ENCODE measurements around the gene SCMH1. TPM values are rescaled to one million over a fixed set of nuclear protein-coding genes. Genes with fewer than 3 reads are reported as not detected.

The SCMH1 gene
- total and polyA plus RNA-seq, 2 of the 4 experiments (the other 2 are of a cell fraction), result 9.0 to 19.4 TPM

- peak; percentile 98 for TF ChIP-seq BHLHE40 (IDR thresholded peaks at IDR 0.05; ENCODE audit: low read depth, low read length)
Measured at GRCh38 chr1:41003640-41004220, 238.4 kb downstream of the SCMH1 start (continued).

DNA sequence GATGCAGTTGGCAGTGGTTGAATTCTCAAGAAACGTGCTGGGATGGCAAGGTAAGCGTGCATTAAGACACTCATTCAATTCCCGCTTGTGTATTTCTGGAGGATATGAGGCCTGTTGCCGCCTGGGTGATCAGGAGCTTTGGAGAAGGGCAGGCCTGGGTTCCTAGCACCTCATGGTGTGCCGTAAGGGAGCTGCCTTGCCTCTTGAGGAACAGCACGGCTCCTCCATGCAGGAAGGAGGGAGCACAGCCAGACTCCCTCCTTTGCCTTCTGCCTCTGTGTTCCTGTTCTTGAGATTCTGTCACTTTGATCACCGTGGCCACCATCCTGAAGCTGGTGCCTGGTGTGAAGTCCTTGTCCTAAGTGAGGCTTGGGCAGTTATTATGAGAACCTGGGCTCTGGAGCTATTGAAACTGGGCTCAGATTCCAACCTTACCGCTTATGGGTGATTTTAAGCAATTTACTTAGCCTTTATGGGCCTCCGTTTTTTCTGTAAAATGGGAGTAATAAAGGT, 238.9 kb downstream of the SCMH1 start:
- Histone ChIP-seq H2BK20ac (ENCODE audit: low read depth, low read length) (peak overlapping the region; percentile 47), H2BK5ac (ENCODE audit: low read depth, low read length, poor library complexity, severe bottlenecking) (peak overlapping the region; percentile 71), H3K9ac (ENCODE audit: low read depth, low read length) (no peak overlapping the region), H4K20me1 (ENCODE audit: insufficient read depth, low read length) (peaks cover 21% of the 10 kb centered on the region), H3K18ac (ENCODE audit: low read depth, low read length) (peak overlapping the region; percentile 29; the same call in 1 of the 2 replicates), H3K79me1 (ENCODE audit: low read depth in 1 of 2, low read length in 2 of 2) (peaks cover 26 to 80% of the 10 kb centered on the region in 2 experiments), H3K4ac (ENCODE audit: low read depth, low read length) (peak overlapping the region; percentile 39), H3K27me3 (ENCODE audit: control insufficient read depth, insufficient read depth, low read length) (no peaks in the 10 kb centered on the region), H3K27ac (ENCODE audit: insufficient read depth, low read length) (peak overlapping the region; percentile 22; the same call in 1 of the 2 replicates), H4K91ac (ENCODE audit: insufficient read depth, low read depth, low read length) (peak overlapping the region; percentile 43), H3K9me3 (ENCODE audit: control insufficient read depth, insufficient read depth, low read length) (no peaks in the 10 kb centered on the region), H3K36me3 (ENCODE audit: control insufficient read depth, insufficient read depth, low read length) (peaks cover 43% of the 10 kb centered on the region), H3K14ac (replicated peaks; ENCODE audit: low read depth, low read length) (peak overlapping the region; percentile 51), H2AFZ (replicated peaks; ENCODE audit: low read length, poor library complexity) (peak overlapping the region; percentile 58), H2AK9ac (replicated peaks; ENCODE audit: low read depth, low read length, poor library complexity) (peak overlapping the region; percentile 58), H4K5ac (ENCODE audit: low read depth, low read length) (peak overlapping the region; percentile 24; the same call in 1 of the 2 replicates), H3K23ac (ENCODE audit: low read depth, low read length) (0 out of 2 replicates have a peak overlapping the region, but pooled peaks have one; percentile 41), H2BK15ac (ENCODE audit: low read depth, low read length) (peak overlapping the region; percentile 18; the same call in 2 of the 3 replicates), H3K9me1 (ENCODE audit: insufficient read depth, low read length) (peaks cover 16% of the 10 kb centered on the region), H4K8ac (ENCODE audit: low read depth in 2 of 2, low read length in 2 of 2) (peak overlapping the region in 1 of 2 experiments; percentile 51; a peak in 2 of 4 replicates), H3K4me1 (ENCODE audit: control insufficient read depth, insufficient read depth, low read length) (peaks cover 14% of the 10 kb centered on the region), H3K4me3 (ENCODE audit: insufficient read depth, low read depth, low read length) (no peak overlapping the region), H2BK120ac (ENCODE audit: low read depth, low read length) (peak overlapping the region; percentile 37), H3K56ac (ENCODE audit: extremely low read depth, insufficient read depth, low read length) (no peak overlapping the region), H3K4me2 (ENCODE audit: low read depth, low read length) (no peak overlapping the region), H2AK5ac (ENCODE audit: low read depth, low read length) (peak overlapping the region; percentile 80)
- peak; percentile 3; the same call in 1 of the 2 replicates for ATAC-seq (ENCODE audit: low read depth)
- POLR2A ChIA-PET (ENCODE audit: unreplicated experiment), result no interaction called here
- in situ Hi-C loops (cut with MboI; ENCODE audit: low sequenced_read_pairs), result no loop called here
- CTCF ChIA-PET, result interaction anchor here (0.6 to 2.0 kb wide), 11 partner anchors 8 to 230 kb away, joined by 3 to 9 read pairs (median 5); partner anchors contain the start of gene CTPS1
- DNase-seq, result no peak
- dilution Hi-C loops (cut with HindIII; ENCODE audit: low sequenced_read_pairs, unreplicated experiment), result no loop called here
- intact Hi-C loops (cut with micrococcal nuclease), result loop anchor here (1.0 kb wide), 1 partner anchor 155 kb away; no protein-coding TSS in a partner anchor
- WGBS, 2 experiments (ENCODE audit: extremely low coverage in 2 of 2, insufficient read length in 1 of 2), result 83% methylated on average over 4 of the region's 9 CpGs; no CpG with 5 or more reads in 1 of the 2 experiments
- BruUV-seq (replicated peaks), result no TSS peak
- no peak for TF ChIP-seq BHLHE40 (IDR thresholded peaks at IDR 0.05; ENCODE audit: low read depth, low read length)
- no peak for TF ChIP-seq FOS (IDR thresholded peaks at IDR 0.05; ENCODE audit: low read depth, low read length)
- TF ChIP-seq, protein P1, sequence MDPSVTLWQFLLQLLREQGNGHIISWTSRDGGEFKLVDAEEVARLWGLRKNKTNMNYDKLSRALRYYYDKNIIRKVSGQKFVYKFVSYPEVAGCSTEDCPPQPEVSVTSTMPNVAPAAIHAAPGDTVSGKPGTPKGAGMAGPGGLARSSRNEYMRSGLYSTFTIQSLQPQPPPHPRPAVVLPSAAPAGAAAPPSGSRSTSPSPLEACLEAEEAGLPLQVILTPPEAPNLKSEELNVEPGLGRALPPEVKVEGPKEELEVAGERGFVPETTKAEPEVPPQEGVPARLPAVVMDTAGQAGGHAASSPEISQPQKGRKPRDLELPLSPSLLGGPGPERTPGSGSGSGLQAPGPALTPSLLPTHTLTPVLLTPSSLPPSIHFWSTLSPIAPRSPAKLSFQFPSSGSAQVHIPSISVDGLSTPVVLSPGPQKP (IDR thresholded peaks at IDR 0.05; ENCODE audit: borderline replicate concordance, low read depth, low read length), result no peak
- no peak for TF ChIP-seq CHD1 (IDR thresholded peaks at IDR 0.05; ENCODE audit: low read depth, low read length)
- no peak for TF ChIP-seq NFE2L2 (IDR thresholded peaks at IDR 0.05; ENCODE audit: low read depth, low read length)
- TF ChIP-seq MAFK (IDR thresholded peaks at IDR 0.05; ENCODE audit: low read depth, low read length), result no peak
- TF ChIP-seq POLR2A (IDR thresholded peaks at IDR 0.05; ENCODE audit: low read depth, low read length), result no peak
- no peak for TF ChIP-seq MXI1 (IDR thresholded peaks at IDR 0.05; ENCODE audit: borderline replicate concordance, low read depth, low read length)
- no peak for TF ChIP-seq CTCF (conservative IDR thresholded peaks at IDR 0.05; ENCODE audit: low read depth, low read length)
- TF ChIP-seq RFX5 (IDR thresholded peaks at IDR 0.05; ENCODE audit: low read depth, low read length), result no peak
- TF ChIP-seq USF2 (IDR thresholded peaks at IDR 0.05; ENCODE audit: low read depth, low read length), result no peak
- no peak for TF ChIP-seq RAD21 (IDR thresholded peaks at IDR 0.05; ENCODE audit: low read length)

All from IMR-90 (cell line).